Ishikawa (cell line): Measurements from ENCODE around the gene REEP2.

Experiments
- CEBPB ChIP-seq: IDR thresholded peaks from 2 replicates; pipeline ENCODE4 v1.6.1; 2012
- CREB1 ChIP-seq: IDR thresholded peaks from 2 replicates; pipeline ENCODE4 v1.6.1; 2012; ENCODE audit warnings: low read depth
- EGR1 ChIP-seq: IDR thresholded peaks from 2 replicates; pipeline ENCODE4 v1.6.1; 2012
- EP300 ChIP-seq: IDR thresholded peaks from 2 replicates; pipeline ENCODE4 v1.6.1; 2012; ENCODE audit warnings: borderline replicate concordance
- FOXM1 ChIP-seq: IDR thresholded peaks from 2 replicates; pipeline ENCODE4 v1.6.1; 2012; ENCODE audit warnings: low read depth, borderline replicate concordance
- NFIC ChIP-seq: IDR thresholded peaks from 2 replicates; pipeline ENCODE4 v1.6.1; 2012
- RAD21 ChIP-seq: IDR thresholded peaks from 2 replicates; pipeline ENCODE4 v1.6.1; 2012; ENCODE audit warnings: low read depth
- TAF1 ChIP-seq: IDR thresholded peaks from 2 replicates; pipeline ENCODE4 v1.6.1; 2012; ENCODE audit warnings: low read depth, mild to moderate bottlenecking
- TCF12 ChIP-seq: IDR thresholded peaks from 2 replicates; pipeline ENCODE4 v1.6.1; 2012; ENCODE audit warnings: low read depth
- TEAD4 ChIP-seq: IDR thresholded peaks from 2 replicates; pipeline ENCODE4 v1.6.1; 2012
- YY1 ChIP-seq: IDR thresholded peaks from 2 replicates; pipeline ENCODE4 v1.6.1; 2012; ENCODE audit warnings: low read depth
- ZBTB7A ChIP-seq: IDR thresholded peaks from 2 replicates; pipeline ENCODE4 v1.6.1; 2012; ENCODE audit warnings: low read depth
- TF ChIP-seq, protein P1 (sequence below): IDR thresholded peaks from 2 replicates; pipeline ENCODE4 v1.6.1; 2012
- TF ChIP-seq, protein P2 (sequence below): IDR thresholded peaks from 2 replicates; pipeline ENCODE4 v1.6.1; 2012
- TF ChIP-seq, protein P3 (sequence below): IDR thresholded peaks from 2 replicates; pipeline ENCODE4 v1.6.1; 2012; ENCODE audit warnings: low read depth, mild to moderate bottlenecking

Gene REEP2

DNA sequence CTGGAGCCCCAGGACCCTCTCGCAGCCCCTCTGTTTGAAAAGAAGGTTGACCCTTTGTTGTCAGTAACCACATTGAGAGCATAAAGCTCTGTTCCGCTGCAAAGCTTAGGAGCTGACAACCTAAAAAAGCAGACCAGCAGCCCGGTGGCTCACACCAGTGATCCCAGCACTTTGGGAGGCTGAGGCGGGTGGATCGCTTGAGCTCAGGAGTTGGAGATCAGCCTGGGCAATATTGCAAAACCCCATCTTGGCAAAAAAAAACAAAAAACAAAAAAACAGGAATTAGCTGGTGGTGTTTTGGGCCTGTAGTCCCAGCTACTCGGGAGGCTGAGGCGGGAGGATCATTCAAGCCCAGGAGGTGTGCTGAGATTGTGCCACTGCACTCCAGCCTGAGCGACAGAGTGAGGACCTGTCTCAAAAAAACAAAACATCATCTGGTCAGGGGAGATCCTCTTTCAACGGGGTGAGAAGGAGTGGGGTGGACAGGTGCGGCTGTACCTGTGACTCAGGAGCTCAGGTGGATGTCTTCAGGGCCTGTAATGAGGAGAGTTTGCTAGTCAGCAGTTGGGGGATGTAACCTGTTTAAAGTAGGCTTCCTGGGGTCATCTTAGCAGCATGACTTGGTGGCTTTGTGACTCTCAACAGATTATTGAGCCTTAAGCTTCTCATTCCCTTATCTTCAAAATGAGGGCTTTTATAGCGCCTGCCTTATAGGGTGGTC lies 694 bp upstream of the REEP2 start:
- TF ChIP-seq CEBPB (no peak), NFIC (no peak), TCF12 (no peak), TAF1 (no peak), ZBTB7A (no peak)
- TF ChIP-seq, protein P1, sequence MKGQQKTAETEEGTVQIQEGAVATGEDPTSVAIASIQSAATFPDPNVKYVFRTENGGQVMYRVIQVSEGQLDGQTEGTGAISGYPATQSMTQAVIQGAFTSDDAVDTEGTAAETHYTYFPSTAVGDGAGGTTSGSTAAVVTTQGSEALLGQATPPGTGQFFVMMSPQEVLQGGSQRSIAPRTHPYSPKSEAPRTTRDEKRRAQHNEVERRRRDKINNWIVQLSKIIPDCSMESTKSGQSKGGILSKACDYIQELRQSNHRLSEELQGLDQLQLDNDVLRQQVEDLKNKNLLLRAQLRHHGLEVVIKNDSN, result no peak
- TF ChIP-seq, protein P2, sequence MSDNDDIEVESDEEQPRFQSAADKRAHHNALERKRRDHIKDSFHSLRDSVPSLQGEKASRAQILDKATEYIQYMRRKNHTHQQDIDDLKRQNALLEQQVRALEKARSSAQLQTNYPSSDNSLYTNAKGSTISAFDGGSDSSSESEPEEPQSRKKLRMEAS, result no peak
- TF ChIP-seq, protein P3, sequence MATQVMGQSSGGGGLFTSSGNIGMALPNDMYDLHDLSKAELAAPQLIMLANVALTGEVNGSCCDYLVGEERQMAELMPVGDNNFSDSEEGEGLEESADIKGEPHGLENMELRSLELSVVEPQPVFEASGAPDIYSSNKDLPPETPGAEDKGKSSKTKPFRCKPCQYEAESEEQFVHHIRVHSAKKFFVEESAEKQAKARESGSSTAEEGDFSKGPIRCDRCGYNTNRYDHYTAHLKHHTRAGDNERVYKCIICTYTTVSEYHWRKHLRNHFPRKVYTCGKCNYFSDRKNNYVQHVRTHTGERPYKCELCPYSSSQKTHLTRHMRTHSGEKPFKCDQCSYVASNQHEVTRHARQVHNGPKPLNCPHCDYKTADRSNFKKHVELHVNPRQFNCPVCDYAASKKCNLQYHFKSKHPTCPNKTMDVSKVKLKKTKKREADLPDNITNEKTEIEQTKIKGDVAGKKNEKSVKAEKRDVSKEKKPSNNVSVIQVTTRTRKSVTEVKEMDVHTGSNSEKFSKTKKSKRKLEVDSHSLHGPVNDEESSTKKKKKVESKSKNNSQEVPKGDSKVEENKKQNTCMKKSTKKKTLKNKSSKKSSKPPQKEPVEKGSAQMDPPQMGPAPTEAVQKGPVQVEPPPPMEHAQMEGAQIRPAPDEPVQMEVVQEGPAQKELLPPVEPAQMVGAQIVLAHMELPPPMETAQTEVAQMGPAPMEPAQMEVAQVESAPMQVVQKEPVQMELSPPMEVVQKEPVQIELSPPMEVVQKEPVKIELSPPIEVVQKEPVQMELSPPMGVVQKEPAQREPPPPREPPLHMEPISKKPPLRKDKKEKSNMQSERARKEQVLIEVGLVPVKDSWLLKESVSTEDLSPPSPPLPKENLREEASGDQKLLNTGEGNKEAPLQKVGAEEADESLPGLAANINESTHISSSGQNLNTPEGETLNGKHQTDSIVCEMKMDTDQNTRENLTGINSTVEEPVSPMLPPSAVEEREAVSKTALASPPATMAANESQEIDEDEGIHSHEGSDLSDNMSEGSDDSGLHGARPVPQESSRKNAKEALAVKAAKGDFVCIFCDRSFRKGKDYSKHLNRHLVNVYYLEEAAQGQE, result no peak

DNA sequence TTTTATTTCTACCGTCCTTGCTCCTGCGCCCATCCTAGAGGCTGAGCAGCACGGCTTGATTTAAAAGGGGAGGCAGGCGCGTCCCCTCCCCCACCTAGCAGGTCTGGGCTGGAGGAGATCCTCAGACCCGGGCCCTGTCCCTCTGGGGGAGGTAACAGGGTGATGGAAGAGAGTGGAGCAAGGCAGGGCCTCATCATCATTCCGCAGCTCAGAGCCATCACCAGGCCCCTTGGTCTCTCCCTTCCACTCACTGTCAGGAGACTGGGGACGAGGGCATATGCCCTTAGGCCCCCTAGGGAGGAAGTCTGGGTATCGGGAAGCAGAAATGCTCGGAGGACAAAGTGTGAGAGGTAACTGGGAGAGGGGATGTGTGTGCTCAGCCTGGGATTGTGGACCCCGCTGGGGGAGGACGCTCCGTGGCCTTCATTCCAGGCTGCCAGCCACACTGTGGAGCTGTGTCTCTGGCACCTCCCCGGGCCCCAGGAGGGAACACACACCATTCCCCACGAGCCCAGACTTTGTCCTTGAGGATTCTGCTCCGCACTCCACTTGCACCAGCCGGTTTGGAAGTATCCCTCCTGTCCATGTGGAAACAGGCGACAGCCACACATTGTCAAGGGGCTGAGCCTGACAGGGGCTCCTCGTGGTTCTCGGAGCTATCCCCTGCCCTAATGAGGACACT lies 761 bp downstream of the REEP2 start:
- TF ChIP-seq TAF1 (no peak), TEAD4 (no peak), NFIC (no peak), CEBPB (no peak), ZBTB7A (no peak), FOXM1 (no peak), YY1 (no peak), TCF12 (no peak), CREB1 (no peak), RAD21 (no peak), EP300 (no peak), EGR1 (no peak)
- TF ChIP-seq, protein P2, result no peak
- TF ChIP-seq, protein P1, result no peak
- TF ChIP-seq, protein P3, result no peak

DNA sequence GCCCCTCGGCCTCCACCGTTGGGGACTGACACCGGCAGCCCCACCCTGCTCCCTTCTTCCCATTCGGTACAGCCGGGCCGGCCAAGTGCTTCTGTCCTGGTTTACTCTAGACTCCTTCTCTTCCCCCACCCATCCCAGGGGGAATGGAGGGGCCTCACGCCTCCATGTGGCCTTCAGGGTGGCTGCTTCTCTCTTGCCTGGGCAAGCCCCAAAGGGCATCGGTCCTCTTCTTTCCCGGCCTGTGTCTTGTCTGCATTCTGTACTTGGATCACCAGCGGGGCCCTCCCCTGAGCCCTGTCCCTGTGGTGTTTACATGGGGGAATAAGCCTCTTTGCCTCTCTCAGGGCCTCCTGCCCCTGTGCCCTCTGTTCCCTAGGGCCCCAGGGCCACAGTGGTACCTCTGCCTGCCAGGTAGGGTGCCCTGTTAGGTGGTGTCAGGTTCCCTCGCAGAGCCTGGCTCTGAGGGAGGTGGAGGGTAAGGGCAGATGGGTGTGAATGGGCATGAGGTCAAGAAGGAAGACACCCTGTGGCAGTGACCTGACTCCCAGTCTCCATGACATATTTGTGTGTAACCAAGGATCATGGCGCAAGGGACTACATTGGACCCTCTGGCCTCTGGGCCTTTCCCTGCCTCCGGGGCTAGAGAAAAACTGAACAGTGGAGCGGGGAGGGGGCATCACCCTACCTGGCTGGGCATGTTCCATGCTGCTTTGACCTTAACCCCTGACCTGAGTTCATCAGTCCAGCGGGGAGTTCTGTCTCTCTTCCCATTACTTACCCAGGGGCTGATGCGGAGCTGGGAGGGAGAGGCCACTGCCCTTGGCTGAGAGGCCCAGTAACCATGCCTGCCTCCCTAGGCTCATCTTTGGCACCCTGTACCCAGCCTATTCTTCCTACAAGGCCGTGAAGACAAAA lies 1.6 kb downstream of the REEP2 start:
- TF ChIP-seq NFIC, result no peak
- TF ChIP-seq, protein P3, result no peak
- TF ChIP-seq YY1, result no peak
- TF ChIP-seq EGR1, result no peak
- no peak for TF ChIP-seq ZBTB7A
- TF ChIP-seq TCF12, result no peak

DNA sequence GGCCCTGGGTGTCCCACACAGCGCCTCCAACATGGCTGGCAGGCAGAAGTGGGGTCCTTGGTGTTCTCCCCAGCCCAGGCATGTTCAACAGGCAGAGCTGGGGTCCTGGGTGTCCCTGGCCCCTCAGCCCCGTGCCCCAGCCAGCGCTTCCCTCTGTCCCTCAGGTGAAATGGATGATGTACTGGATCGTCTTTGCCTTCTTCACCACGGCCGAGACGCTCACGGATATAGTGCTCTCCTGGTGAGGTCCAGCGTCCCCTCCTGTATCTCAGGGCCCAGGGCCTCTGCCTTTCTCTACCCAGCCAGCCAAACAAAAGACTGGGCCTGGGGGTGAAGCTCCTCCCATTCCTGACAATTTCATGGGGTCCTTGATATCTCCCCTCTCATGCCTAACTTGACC lies 2.4 kb downstream of the REEP2 start:
- no peak for TF ChIP-seq FOXM1
- TF ChIP-seq, protein P3, result no peak
- TF ChIP-seq CREB1, result no peak
- no peak for TF ChIP-seq EP300
- TF ChIP-seq TCF12, result no peak
- TF ChIP-seq, protein P1, result no peak
- TF ChIP-seq, protein P2, result no peak
- no peak for TF ChIP-seq EGR1
- no peak for TF ChIP-seq RAD21
- no peak for TF ChIP-seq TEAD4
- no peak for TF ChIP-seq CEBPB
- no peak for TF ChIP-seq ZBTB7A
